Measurements from ENCODE around the gene ORMDL1. TPM values are rescaled to one million over a fixed set of nuclear protein-coding genes. Genes with fewer than 3 reads are reported as not detected.
A peak's percentile ranks its signal among the peaks of the same experiment; 100 is the strongest.

ORMDL1 gene
- total RNA-seq (2014; rRNA removed; shearing (Covaris generic)): 39.1 and 63.5 TPM in 2 replicates

- peak; percentile 96 for DNase-seq (ENCODE audit: low spot score)
- in situ Hi-C loops (cut with HindIII; ENCODE audit: low sequenced_read_pairs): no loop called here
These were observed at the start of gene ORMDL1, which contains the start of gene PMS1 for GRCh38 chr2:189783927-189784867. Gene ORMDL1 (minus strand): TSS chr2:189784339. CDS start chr2:189782595, 1,744 bp downstream. Gene PMS1 (plus strand): TSS chr2:189784450. CDS start chr2:189791810, 7,360 bp downstream.

- no peak for DNase-seq (ENCODE audit: low spot score)
- in situ Hi-C loops (cut with HindIII; ENCODE audit: low sequenced_read_pairs): no loop called here
These were observed 46.4 kb upstream of the ORMDL1 start for GRCh38 chr2:189830510-189830909.

- DNase-seq (ENCODE audit: low spot score): no peak
- in situ Hi-C loops (cut with HindIII; ENCODE audit: low sequenced_read_pairs): no loop called here
These were observed 45.1 kb upstream of the ORMDL1 start for GRCh38 chr2:189829102-189829833.

- in situ Hi-C loops (cut with HindIII; ENCODE audit: low sequenced_read_pairs): no loop called here
- no peak for DNase-seq (ENCODE audit: low spot score)
These were observed 41.9 kb upstream of the ORMDL1 start for GRCh38 chr2:189826039-189826438.

GRCh38 chr2:189824694-189825396 is 40.7 kb upstream of the ORMDL1 start:
- in situ Hi-C loops (cut with HindIII; ENCODE audit: low sequenced_read_pairs): no loop called here
- DNase-seq (ENCODE audit: low spot score): no peak

GRCh38 chr2:189821953-189822748 is 38.0 kb upstream of the ORMDL1 start:
- no peak for DNase-seq (ENCODE audit: low spot score)
- in situ Hi-C loops (cut with HindIII; ENCODE audit: low sequenced_read_pairs): no loop called here

- in situ Hi-C loops (cut with HindIII; ENCODE audit: low sequenced_read_pairs): no loop called here
- DNase-seq (ENCODE audit: low spot score): no peak
These were observed 35.2 kb upstream of the ORMDL1 start for GRCh38 chr2:189819297-189819704.

- no peak for DNase-seq (ENCODE audit: low spot score)
- in situ Hi-C loops (cut with HindIII; ENCODE audit: low sequenced_read_pairs): no loop called here
These were observed 34.3 kb upstream of the ORMDL1 start for GRCh38 chr2:189818249-189819038.

- no peak for DNase-seq (ENCODE audit: low spot score)
- in situ Hi-C loops (cut with HindIII; ENCODE audit: low sequenced_read_pairs): no loop called here
These were observed 19.3 kb upstream of the ORMDL1 start for GRCh38 chr2:189803431-189803830.

- in situ Hi-C loops (cut with HindIII; ENCODE audit: low sequenced_read_pairs): no loop called here
These were observed 18.3 kb upstream of the ORMDL1 start for GRCh38 chr2:189802396-189802912.

GRCh38 chr2:189799531-189799930 is 15.4 kb upstream of the ORMDL1 start:
- peak; percentile 8 for DNase-seq (ENCODE audit: low spot score)
- in situ Hi-C loops (cut with HindIII; ENCODE audit: low sequenced_read_pairs): no loop called here

More at GRCh38 chr2:189802396-189802912, 18.3 kb upstream of the ORMDL1 start:
- DNase-seq (ENCODE audit: low spot score): no peak

GRCh38 chr2:189799030-189799331 is 14.8 kb upstream of the ORMDL1 start:
- in situ Hi-C loops (cut with HindIII; ENCODE audit: low sequenced_read_pairs): no loop called here
- no peak for DNase-seq (ENCODE audit: low spot score)

GRCh38 chr2:189798312-189799029 is 14.3 kb upstream of the ORMDL1 start:
- in situ Hi-C loops (cut with HindIII; ENCODE audit: low sequenced_read_pairs): no loop called here
- peak; percentile 71 for DNase-seq (ENCODE audit: low spot score)

- in situ Hi-C loops (cut with HindIII; ENCODE audit: low sequenced_read_pairs): no loop called here
- DNase-seq (ENCODE audit: low spot score): peak; percentile 27
These were observed 13.8 kb upstream of the ORMDL1 start for GRCh38 chr2:189797902-189798301.

- DNase-seq (ENCODE audit: low spot score): no peak
- in situ Hi-C loops (cut with HindIII; ENCODE audit: low sequenced_read_pairs): no loop called here
These were observed 10.2 kb upstream of the ORMDL1 start for GRCh38 chr2:189794310-189794709.

GRCh38 chr2:189791338-189792042 is 7.4 kb upstream of the ORMDL1 start:
- in situ Hi-C loops (cut with HindIII; ENCODE audit: low sequenced_read_pairs): no loop called here
- DNase-seq (ENCODE audit: low spot score): no peak

- in situ Hi-C loops (cut with HindIII; ENCODE audit: low sequenced_read_pairs): no loop called here
- DNase-seq (ENCODE audit: low spot score): no peak
These were observed 650 bp downstream of the ORMDL1 start for GRCh38 chr2:189783451-189783926.
